ENCODE data around the gene NCOA1. TPM values are rescaled to one million over a fixed set of nuclear protein-coding genes. Genes with fewer than 3 reads are reported as not detected.

The NCOA1 gene
- total RNA-seq, 2 donors from 2014 or later: 20.1 to 22.6 TPM

GRCh38 chr2:24643051-24643450 lies 152.0 kb downstream of the NCOA1 start:
- H3K27ac Mint-ChIP-seq: no peak overlapping the region
- H3K36me3 Mint-ChIP-seq (ENCODE audit: low read depth): no peaks in the 10 kb centered on the region
- no peaks in the 10 kb centered on the region for H3K36me3 ChIP-seq (ENCODE audit: control insufficient read depth, insufficient read depth, low read length)
- no peak overlapping the region for H3K27ac ChIP-seq (ENCODE audit: low read depth, low read length)
- DNase-seq: no peak
- WGBS, 2 experiments (ENCODE audit: insufficient coverage in 1 of 2, insufficient read length in 1 of 2): 87 to 100% methylated on average over 1 of the region's 1 CpG
- no peaks in the 10 kb centered on the region for H3K4me1 Mint-ChIP-seq
- TF ChIP-seq CTCF (conservative IDR thresholded peaks at IDR 0.05): no peak
- no peaks in the 10 kb centered on the region for H3K9me3 Mint-ChIP-seq
- no peaks in the 10 kb centered on the region for H3K9me3 ChIP-seq (ENCODE audit: control insufficient read depth, low read length)
- H3K4me1 ChIP-seq (ENCODE audit: control insufficient read depth, insufficient read depth, low read length): no peaks in the 10 kb centered on the region
- H3K27me3 ChIP-seq (ENCODE audit: control insufficient read depth, insufficient read depth, low read length, poor library complexity, severe bottlenecking): no peaks in the 10 kb centered on the region
- no peak overlapping the region for H3K4me3 ChIP-seq (ENCODE audit: low read length)
- H3K4me3 Mint-ChIP-seq: no peak overlapping the region
- H3K9ac ChIP-seq (ENCODE audit: extremely low read depth, low read length, poor library complexity, severe bottlenecking): no peak overlapping the region
- no peaks in the 10 kb centered on the region for H3K27me3 Mint-ChIP-seq (ENCODE audit: insufficient read depth)

- no peaks in the 10 kb centered on the region for H3K4me1 Mint-ChIP-seq
- 96% methylated on average over 2 of the region's 2 CpGs; no CpG with 5 or more reads in 1 of the 2 experiments for WGBS, 2 experiments (ENCODE audit: insufficient coverage in 1 of 2, insufficient read length in 1 of 2)
- no peaks in the 10 kb centered on the region for H3K4me1 ChIP-seq (ENCODE audit: control insufficient read depth, insufficient read depth, low read length)
- H3K4me3 ChIP-seq (ENCODE audit: low read length): no peak overlapping the region
- H3K4me3 Mint-ChIP-seq: no peak overlapping the region
- no peak for DNase-seq
- no peak overlapping the region for H3K27ac Mint-ChIP-seq
- H3K36me3 ChIP-seq (ENCODE audit: control insufficient read depth, insufficient read depth, low read length): no peaks in the 10 kb centered on the region
- H3K27me3 ChIP-seq (ENCODE audit: control insufficient read depth, insufficient read depth, low read length, poor library complexity, severe bottlenecking): no peaks in the 10 kb centered on the region
- no peaks in the 10 kb centered on the region for H3K36me3 Mint-ChIP-seq (ENCODE audit: low read depth)
- no peaks in the 10 kb centered on the region for H3K9me3 ChIP-seq (ENCODE audit: control insufficient read depth, low read length)
- no peaks in the 10 kb centered on the region for H3K9me3 Mint-ChIP-seq
- TF ChIP-seq CTCF (conservative IDR thresholded peaks at IDR 0.05): no peak
- H3K9ac ChIP-seq (ENCODE audit: extremely low read depth, low read length, poor library complexity, severe bottlenecking): no peak overlapping the region
- no peaks in the 10 kb centered on the region for H3K27me3 Mint-ChIP-seq (ENCODE audit: insufficient read depth)
- H3K27ac ChIP-seq (ENCODE audit: low read depth, low read length): no peak overlapping the region
These were observed 153.0 kb downstream of the NCOA1 start for GRCh38 chr2:24644032-24644431.

- H3K27ac ChIP-seq (ENCODE audit: low read depth, low read length): no peak overlapping the region
- peaks cover 5% of the 10 kb centered on the region for H3K4me1 ChIP-seq (ENCODE audit: control insufficient read depth, insufficient read depth, low read length)
- Mint-ChIP-seq H3K4me3 (no peak overlapping the region), H3K9me3 (no peaks in the 10 kb centered on the region), H3K36me3 (ENCODE audit: low read depth) (no peaks in the 10 kb centered on the region), H3K4me1 (peaks cover 13% of the 10 kb centered on the region), H3K27ac (no peak overlapping the region), H3K27me3 (ENCODE audit: insufficient read depth) (no peaks in the 10 kb centered on the region)
- no peak for TF ChIP-seq CTCF (conservative IDR thresholded peaks at IDR 0.05)
- H3K36me3 ChIP-seq (ENCODE audit: control insufficient read depth, insufficient read depth, low read length): no peaks in the 10 kb centered on the region
- DNase-seq: no peak
- no peaks in the 10 kb centered on the region for H3K27me3 ChIP-seq (ENCODE audit: control insufficient read depth, insufficient read depth, low read length, poor library complexity, severe bottlenecking)
- H3K9ac ChIP-seq (ENCODE audit: extremely low read depth, low read length, poor library complexity, severe bottlenecking): no peak overlapping the region
- no peak overlapping the region for H3K4me3 ChIP-seq (ENCODE audit: low read length)
- no peaks in the 10 kb centered on the region for H3K9me3 ChIP-seq (ENCODE audit: control insufficient read depth, low read length)
These were observed 160.1 kb downstream of the NCOA1 start for GRCh38 chr2:24650997-24651642.

All from endodermal cell (in vitro differentiated cells).